Measurements from ENCODE around the gene MPC2. TPM values are rescaled to one million over a fixed set of nuclear protein-coding genes. Genes with fewer than 3 reads are reported as not detected.

MPC2 gene
- total RNA-seq = 27.5 and 28.6 TPM in 2 replicates

DNA sequence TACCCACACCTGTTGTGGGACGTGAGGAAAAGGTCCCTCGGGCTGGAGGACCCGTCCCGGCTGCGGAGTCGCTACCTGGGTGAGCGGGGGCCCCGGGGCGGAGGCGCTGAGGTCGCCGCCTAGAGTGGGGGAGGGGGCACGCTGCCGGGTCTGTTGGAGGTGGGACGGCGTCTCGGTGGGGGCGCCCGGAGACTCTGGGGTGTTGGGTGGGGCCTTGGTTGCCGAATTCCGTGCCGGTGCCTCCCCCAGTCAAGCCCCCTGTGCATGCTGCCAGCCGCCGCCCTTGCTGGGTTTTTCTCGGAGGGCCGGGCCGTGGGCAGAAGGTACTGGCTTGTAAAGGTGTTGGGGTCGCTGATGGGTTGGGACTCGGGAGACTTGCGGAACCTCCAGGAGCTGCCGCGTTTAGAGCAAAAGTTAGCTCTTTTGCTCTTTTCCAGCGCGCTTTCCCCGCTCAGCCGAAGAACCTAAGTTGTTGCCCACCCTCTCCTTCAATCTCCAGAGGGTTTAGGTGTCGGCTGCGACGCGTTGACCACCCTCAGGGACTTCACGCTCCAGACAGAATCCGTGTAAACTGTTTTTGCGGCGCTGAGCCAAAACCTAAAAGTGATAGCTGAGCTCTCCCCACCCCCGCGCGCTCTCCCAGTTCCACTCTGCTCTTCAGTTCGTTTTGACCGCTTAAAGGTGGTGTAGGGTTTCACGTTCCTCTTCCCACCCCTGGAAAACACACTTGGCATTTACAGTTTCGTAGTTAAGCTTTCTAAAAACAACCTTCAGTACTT, at the start of gene MPC2:
Gene MPC2, minus strand, starts transcription at position 143 of the 779 bp plus-strand sequence. CDS start 1,231 bp downstream, outside the sequence.
- no peaks in the 10 kb centered on the region for H3K9me3 Mint-ChIP-seq
- intact Hi-C loops (cut with micrococcal nuclease) = loop anchor here (1.0 to 10.0 kb wide), 19 partner anchors 134 to 1956 kb away; partner anchors contain the start of genes ATP1B1, CREG1, FAM78B and GPR161

DNA sequence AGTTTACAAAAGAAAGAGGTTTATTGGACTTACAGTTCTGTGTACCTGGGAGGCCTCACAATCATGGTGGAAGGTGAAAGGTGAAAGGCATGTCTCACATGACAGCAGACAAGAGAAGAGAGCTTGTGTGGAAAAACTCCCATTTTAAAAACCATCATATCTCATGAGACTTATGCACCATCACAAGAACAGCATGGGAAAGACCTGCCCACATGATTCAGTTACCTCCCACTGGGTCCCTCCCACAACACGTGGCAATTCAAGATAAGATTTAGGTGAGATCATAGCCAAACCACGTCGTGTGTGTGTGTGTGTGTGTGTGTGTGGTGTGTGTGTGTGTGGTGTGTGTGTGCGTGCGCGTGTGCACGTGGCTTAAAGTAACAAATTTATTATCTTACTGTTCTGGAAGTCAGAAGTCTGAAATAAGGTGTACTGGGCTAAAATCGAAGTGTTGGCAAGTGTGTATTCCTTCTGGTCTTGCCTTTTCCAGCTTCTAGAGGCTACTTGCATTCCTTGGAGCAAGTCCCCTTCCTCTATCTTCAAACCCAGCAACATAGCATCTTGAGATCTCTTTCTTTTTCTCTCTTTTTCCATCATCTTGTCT, 48.1 kb upstream of the MPC2 start:
- TF ChIP-seq, protein P1, sequence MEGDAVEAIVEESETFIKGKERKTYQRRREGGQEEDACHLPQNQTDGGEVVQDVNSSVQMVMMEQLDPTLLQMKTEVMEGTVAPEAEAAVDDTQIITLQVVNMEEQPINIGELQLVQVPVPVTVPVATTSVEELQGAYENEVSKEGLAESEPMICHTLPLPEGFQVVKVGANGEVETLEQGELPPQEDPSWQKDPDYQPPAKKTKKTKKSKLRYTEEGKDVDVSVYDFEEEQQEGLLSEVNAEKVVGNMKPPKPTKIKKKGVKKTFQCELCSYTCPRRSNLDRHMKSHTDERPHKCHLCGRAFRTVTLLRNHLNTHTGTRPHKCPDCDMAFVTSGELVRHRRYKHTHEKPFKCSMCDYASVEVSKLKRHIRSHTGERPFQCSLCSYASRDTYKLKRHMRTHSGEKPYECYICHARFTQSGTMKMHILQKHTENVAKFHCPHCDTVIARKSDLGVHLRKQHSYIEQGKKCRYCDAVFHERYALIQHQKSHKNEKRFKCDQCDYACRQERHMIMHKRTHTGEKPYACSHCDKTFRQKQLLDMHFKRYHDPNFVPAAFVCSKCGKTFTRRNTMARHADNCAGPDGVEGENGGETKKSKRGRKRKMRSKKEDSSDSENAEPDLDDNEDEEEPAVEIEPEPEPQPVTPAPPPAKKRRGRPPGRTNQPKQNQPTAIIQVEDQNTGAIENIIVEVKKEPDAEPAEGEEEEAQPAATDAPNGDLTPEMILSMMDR (IDR thresholded peaks at IDR 0.05) = no peak
- ChIA-PET CTCF (no interaction called here), POLR2A (no interaction called here)
- Mint-ChIP-seq H3K27ac (no peak overlapping the region), H3K36me3 (ENCODE audit: low read depth) (peaks cover 36% of the 10 kb centered on the region), H3K4me1 (no peaks in the 10 kb centered on the region), H3K27me3 (no peaks in the 10 kb centered on the region), H3K4me3 (no peak overlapping the region), H3K9me3 (no peaks in the 10 kb centered on the region)
- DNase-seq (no peak), ATAC-seq (ENCODE audit: low read depth) (no peak)
- intact Hi-C loops (cut with micrococcal nuclease) = no loop called here

More for the DNA sequence above, at the start of gene MPC2:
- POLR2A ChIA-PET = interaction anchor here (0.6 to 2.8 kb wide), 11 partner anchors 8 to 1858 kb away, joined by 4 to 21 read pairs (median 7); partner anchors contain the start of genes METTL18, POU2F1 and SFT2D2
- H3K27me3 Mint-ChIP-seq = no peaks in the 10 kb centered on the region
- peak within 1 kb of the TSS; percentile 100 for H3K27ac Mint-ChIP-seq
- H3K4me1 Mint-ChIP-seq = peaks cover 35% of the 10 kb centered on the region
- TF ChIP-seq, protein P1 (IDR thresholded peaks at IDR 0.05) = no peak
- H3K4me3 Mint-ChIP-seq = peak within 1 kb of the TSS; percentile 88
- DNase-seq (no peak), ATAC-seq (ENCODE audit: low read depth) (peak; percentile 20)
- CTCF ChIA-PET = interaction anchor here (1.4 to 1.8 kb wide), 2 partner anchors 9 to 145 kb away, joined by 3 to 6 read pairs; no protein-coding TSS in a partner anchor
- H3K36me3 Mint-ChIP-seq (ENCODE audit: low read depth) = peaks cover 13% of the 10 kb centered on the region

DNA sequence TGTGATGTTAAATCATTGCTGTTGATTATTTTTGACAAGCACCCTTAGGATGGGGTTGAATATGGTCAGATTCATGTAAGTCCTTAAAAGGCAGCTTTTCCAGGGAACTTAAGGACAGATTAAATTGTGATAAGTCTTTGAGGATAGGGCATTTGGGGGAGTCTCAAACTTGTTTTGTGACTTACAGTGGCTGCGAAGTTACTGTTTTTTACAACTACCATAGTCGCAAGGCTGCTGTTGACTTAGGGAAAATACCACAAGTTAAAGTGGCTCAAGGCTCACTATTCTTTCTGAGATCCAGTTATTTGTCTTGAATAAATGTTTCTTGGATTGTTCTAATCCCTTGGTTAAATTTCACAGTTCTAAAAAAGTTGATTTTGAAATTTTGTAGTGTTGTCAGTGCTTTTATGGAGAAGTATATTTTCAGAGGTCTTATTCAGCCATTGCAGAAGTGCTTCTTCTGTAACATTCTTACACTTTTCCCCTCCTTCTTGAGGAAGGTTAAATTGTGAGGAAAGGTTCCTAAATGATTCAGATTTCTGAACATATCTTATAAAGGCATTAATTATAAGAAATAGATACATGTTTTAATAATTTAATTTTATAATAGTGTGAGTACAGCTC, 47.0 kb upstream of the MPC2 start:
- POLR2A ChIA-PET = no interaction called here
- DNase-seq = no peak

DNA sequence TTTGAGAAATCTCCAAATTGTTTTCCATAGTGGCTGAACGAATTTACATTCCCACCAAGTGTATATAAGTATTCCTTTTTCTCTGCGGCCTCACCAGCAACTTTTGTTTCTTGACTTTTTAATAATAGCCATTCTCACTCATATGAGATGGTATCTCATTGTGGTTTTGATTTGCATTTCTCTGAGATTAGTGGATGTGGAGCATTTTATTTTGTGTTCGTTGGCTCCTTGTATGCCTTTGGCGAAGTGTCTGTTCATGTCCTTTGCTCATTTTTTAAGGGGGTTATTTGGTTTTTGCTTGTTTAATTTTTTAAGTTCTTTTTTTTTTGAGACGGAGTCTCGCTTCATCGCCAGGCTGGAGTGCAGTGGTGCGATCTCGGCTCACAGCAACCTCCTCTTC, 45.1 kb upstream of the MPC2 start:
- Mint-ChIP-seq H3K27ac (no peak overlapping the region), H3K36me3 (ENCODE audit: low read depth) (peaks cover 44% of the 10 kb centered on the region)

More for the DNA sequence above, 47.0 kb upstream of the MPC2 start:
- H3K4me3 Mint-ChIP-seq = no peak overlapping the region
- CTCF ChIA-PET = no interaction called here
- H3K27me3 Mint-ChIP-seq = no peaks in the 10 kb centered on the region
- peaks cover 41% of the 10 kb centered on the region for H3K36me3 Mint-ChIP-seq (ENCODE audit: low read depth)
- intact Hi-C loops (cut with micrococcal nuclease) = no loop called here
- TF ChIP-seq, protein P1 (IDR thresholded peaks at IDR 0.05) = no peak
- H3K9me3 Mint-ChIP-seq = no peaks in the 10 kb centered on the region
- no peak overlapping the region for H3K27ac Mint-ChIP-seq
- H3K4me1 Mint-ChIP-seq = no peaks in the 10 kb centered on the region
- no peak for ATAC-seq (ENCODE audit: low read depth)

More for the DNA sequence above, 45.1 kb upstream of the MPC2 start:
- ATAC-seq (ENCODE audit: low read depth) (no peak), DNase-seq (no peak)
- H3K27me3 Mint-ChIP-seq = no peaks in the 10 kb centered on the region
- TF ChIP-seq, protein P1 (IDR thresholded peaks at IDR 0.05) = no peak
- H3K4me3 Mint-ChIP-seq = no peak overlapping the region
- intact Hi-C loops (cut with micrococcal nuclease) = no loop called here
- POLR2A ChIA-PET = no interaction called here
- CTCF ChIA-PET = no interaction called here
- no peaks in the 10 kb centered on the region for H3K9me3 Mint-ChIP-seq
- no peaks in the 10 kb centered on the region for H3K4me1 Mint-ChIP-seq

Measured in activated B cell treated with CpG ODN at 0.5 μM for 24 hours (primary cell).